GM21515 (cell line): Measurements from ENCODE around the gene RFX4.
"Not testable (repeated sequence)": the region's sequence is repeated elsewhere in the genome, so short reads cannot be mapped to it uniquely, and the experiment has no call there.

Experiments
- ATAC-seq: cut with Tn5 transposase; IDR thresholded peaks from one replicate; pipeline ENCODE4 v1.9.1; 2021; ENCODE audit not compliant: unreplicated experiment

The RFX4 gene

GRCh38 chr12:106724116-106724515 is 141.3 kb downstream of the RFX4 start:
- ATAC-seq: no peak

GRCh38 chr12:106724934-106725333 is 142.1 kb downstream of the RFX4 start:
- ATAC-seq: no peak

GRCh38 chr12:106726603-106727202 is 143.9 kb downstream of the RFX4 start:
- not testable (repeated sequence) for ATAC-seq

GRCh38 chr12:106729611-106730010 is 146.8 kb downstream of the RFX4 start:
- ATAC-seq: no peak

- ATAC-seq: no peak
Measured at GRCh38 chr12:106732890-106733289, 150.1 kb downstream of the RFX4 start.

GRCh38 chr12:106733660-106734059 is 150.9 kb downstream of the RFX4 start:
- no peak for ATAC-seq

GRCh38 chr12:106736051-106736957 is 153.5 kb downstream of the RFX4 start:
- ATAC-seq: no peak

- no peak for ATAC-seq
Measured at GRCh38 chr12:106739318-106739717, 156.5 kb downstream of the RFX4 start.

- ATAC-seq: no peak
Measured at GRCh38 chr12:106739815-106740530, 157.2 kb downstream of the RFX4 start.

GRCh38 chr12:106740818-106741217 is 158.0 kb downstream of the RFX4 start:
- no peak for ATAC-seq

- ATAC-seq: no peak
Measured at GRCh38 chr12:106741247-106741646, 158.4 kb downstream of the RFX4 start.

- no peak for ATAC-seq
Measured at GRCh38 chr12:106743270-106743988, 160.6 kb downstream of the RFX4 start.

- ATAC-seq: no peak
Measured at GRCh38 chr12:106744600-106744999, 161.8 kb downstream of the RFX4 start.

GRCh38 chr12:106745181-106745745 is 162.5 kb downstream of the RFX4 start:
- no peak for ATAC-seq

GRCh38 chr12:106747973-106748436 is 165.2 kb downstream of the RFX4 start:
- no peak for ATAC-seq

GRCh38 chr12:106750524-106750923 is 167.7 kb downstream of the RFX4 start:
- no peak for ATAC-seq

GRCh38 chr12:106753526-106753925 is 170.7 kb downstream of the RFX4 start:
- ATAC-seq: peak; percentile 99

GRCh38 chr12:106754331-106754730 is 171.5 kb downstream of the RFX4 start:
- ATAC-seq: no peak

- no peak for ATAC-seq
Measured at GRCh38 chr12:106757623-106758348, 175.0 kb downstream of the RFX4 start.
